GM12878 (cell line): ENCODE data around the gene TTC4. TPM values are rescaled to one million over a fixed set of nuclear protein-coding genes. Genes with fewer than 3 reads are reported as not detected.
A peak's percentile ranks its signal among the peaks of the same experiment; 100 is the strongest.

Experiments used
- CBX5 ChIP-seq: sonication (generic); IDR thresholded peaks from 2 replicates; pipeline ENCODE4 v1.6.1; 2016; ENCODE audit warnings: low read depth, moderate library complexity, mild to moderate bottlenecking, inconsistent platforms
- CEBPB ChIP-seq, 2 experiments: fragments of 150-350 bp in 1 of 2; IDR thresholded peaks; 2 replicates each; pipeline ENCODE4 v1.6.1; 2012 to 2014; ENCODE audit warnings: low read depth in 2 of 2, low read length in 2 of 2, borderline replicate concordance in 1 of 2, inconsistent platforms in 1 of 2
- CREB1 ChIP-seq: IDR thresholded peaks from 2 replicates; pipeline ENCODE4 v1.6.1; 2012; ENCODE audit warnings: low read depth, mild to moderate bottlenecking, inconsistent platforms
- E2F8 ChIP-seq: fragments of 450-650 bp; IDR thresholded peaks from 2 replicates; pipeline ENCODE4 v1.6.1; 2018; ENCODE audit warnings: mild to moderate bottlenecking, low read depth, moderate library complexity; ENCODE audit not compliant: partially characterized antibody
- EED ChIP-seq: sonication (generic); IDR thresholded peaks from 2 replicates; pipeline ENCODE4 v1.6.1; 2016; ENCODE audit warnings: antibody characterized with exemption, low read depth
- EGR1 ChIP-seq, 2 experiments: IDR thresholded peaks; 1 replicate in 1 of 2; 2 replicates in 1 of 2; pipeline ENCODE4 v1.6.1; 2011 to 2012; ENCODE audit warnings: low read depth in 2 of 2, low read length in 2 of 2, borderline replicate concordance in 1 of 2, mild to moderate bottlenecking in 1 of 2, moderate library complexity in 1 of 2
- ELK1 ChIP-seq: IDR thresholded peaks from 2 replicates; pipeline ENCODE4 v1.6.1; 2012; ENCODE audit warnings: low read depth, low read length, improper control_type of control experiment
- EP300 ChIP-seq, 2 experiments: fragments of 150-350 bp in 1 of 2; IDR thresholded peaks; 2 replicates each; pipeline ENCODE4 v1.6.1; 2011 to 2012; ENCODE audit warnings: low read depth in 2 of 2, low read length in 2 of 2, borderline replicate concordance in 1 of 2, improper control_type of control experiment in 1 of 2, inconsistent platforms in 1 of 2; ENCODE audit not compliant: control insufficient read depth in 1 of 2
- MAX ChIP-seq: IDR thresholded peaks from 2 replicates; pipeline ENCODE4 v1.6.1; 2012; ENCODE audit warnings: low read depth, low read length, improper control_type of control experiment
- MEF2B ChIP-seq: fragments of 450-650 bp; IDR thresholded peaks from 2 replicates; pipeline ENCODE4 v1.6.1; 2018; ENCODE audit warnings: mild to moderate bottlenecking, moderate library complexity; ENCODE audit not compliant: partially characterized antibody, poor library complexity, severe bottlenecking
- MYB ChIP-seq: fragments of 150-350 bp; IDR thresholded peaks from 2 replicates; pipeline ENCODE4 v1.6.1; 2014; ENCODE audit warnings: mild to moderate bottlenecking, low read depth, low read length, borderline replicate concordance
- NFYA ChIP-seq: IDR thresholded peaks from 2 replicates; pipeline ENCODE4 v1.6.1; 2011; ENCODE audit warnings: low read depth, mild to moderate bottlenecking, low read length, improper control_type of control experiment, borderline replicate concordance
- NFYB ChIP-seq: IDR thresholded peaks from 2 replicates; pipeline ENCODE4 v1.6.1; 2011; ENCODE audit warnings: low read depth, mild to moderate bottlenecking, low read length, improper control_type of control experiment, moderate library complexity; ENCODE audit not compliant: insufficient read depth
- NR2F1 ChIP-seq: fragments of 450-650 bp; conservative IDR thresholded peaks from 2 replicates; pipeline ENCODE4 v1.6.1; 2017; ENCODE audit warnings: mild to moderate bottlenecking
- NRF1 ChIP-seq: conservative IDR thresholded peaks from 2 replicates; pipeline ENCODE4 v1.6.1; 2011; ENCODE audit warnings: mild to moderate bottlenecking, low read depth, low read length, improper control_type of control experiment
- RB1 ChIP-seq: fragments of 450-650 bp; formaldehyde crosslinking; IDR thresholded peaks from 2 replicates; pipeline ENCODE4 v1.6.1; 2017; ENCODE audit warnings: mild to moderate bottlenecking, borderline replicate concordance
- SREBF1 ChIP-seq: IDR thresholded peaks from 2 replicates; pipeline ENCODE4 v1.6.1; 2012; ENCODE audit warnings: mild to moderate bottlenecking, low read length
- SRF ChIP-seq, 2 experiments: IDR thresholded peaks; 2 replicates each; pipeline ENCODE4 v1.6.1; 2011; ENCODE audit warnings: low read depth in 2 of 2, low read length in 2 of 2, mild to moderate bottlenecking in 1 of 2, moderate library complexity in 1 of 2
- SUZ12 ChIP-seq: fragments of 200-600 bp; sonication (generic); IDR thresholded peaks from one replicate; pipeline ENCODE4 v1.6.1; 2018; ENCODE audit warnings: antibody characterized with exemption, mild to moderate bottlenecking; ENCODE audit not compliant: unreplicated experiment
- TCF12 ChIP-seq: IDR thresholded peaks from 2 replicates; pipeline ENCODE4 v1.6.1; 2011; ENCODE audit warnings: low read depth, mild to moderate bottlenecking, low read length
- USF2 ChIP-seq: IDR thresholded peaks from 2 replicates; pipeline ENCODE4 v1.6.1; 2011; ENCODE audit warnings: low read depth, low read length, improper control_type of control experiment, borderline replicate concordance
- polyA plus RNA-seq, 11 experiments: library from polyadenylated mRNA; depleted of rRNA in 4 of 11; unstranded in 6 of 11; stranded (reverse) in 5 of 11; fragments of >200 nt; fragmentation: Nextera tagmentation in 4 of 11; fragmentation: Illumina TruSeq in 1 of 11; extraction: Ambion mirVana in 4 of 11; extraction: Trizol in 1 of 11; gene quantifications; 1 replicate in 1 of 11; 2 replicates in 10 of 11; pipeline versions ENCODE4 v1.2.1 to v1.2.3, GENCODE V29; 2011 to 2016; ENCODE audit warnings: inconsistent platforms in 2 of 11, missing spikeins in 2 of 11, low read depth in 1 of 11
- total RNA-seq, 4 experiments: library from RNA; depleted of rRNA in 3 of 4; stranded (reverse); fragments of >200 nt in 3 of 4; fragmentation: Illumina TruSeq in 1 of 4; extraction: Trizol in 1 of 4; gene quantifications; 2 replicates each; pipeline versions ENCODE4 v1.2.1 to v1.2.3, GENCODE V29; 2013 to 2021

Gene TTC4
- total and polyA plus RNA-seq, 10 of the 15 experiments (the other 5 are each of a cell fraction or from before 2014, with no cell fraction given) = 23.4 to 50.5 (median 36.0) TPM

- TF ChIP-seq E2F8 (peak; percentile 80), SRF (IDR thresholded peaks at IDR 0.05; ENCODE audit: low read depth in 2 of 2, low read length in 2 of 2) (peak; percentile 65 to 79; a peak in 2 of 4 replicates), NFYB (peak; percentile 96), EGR1 (IDR thresholded peaks at IDR 0.05; ENCODE audit: borderline replicate concordance in 1 of 2, low read depth in 2 of 2, low read length in 2 of 2) (peak; percentile 19 to 77), SUZ12 (no peak), MYB (no peak), CEBPB (IDR thresholded peaks at IDR 0.05; ENCODE audit: borderline replicate concordance in 1 of 2, low read depth in 2 of 2, low read length in 2 of 2) (no peak), ELK1 (peak; percentile 94), EED (0 out of 2 replicates have a peak, but pooled peaks have one; percentile 53), NFYA (peak; percentile 5; the same call in 1 of the 2 replicates), TCF12 (peak; percentile 5; the same call in 1 of the 2 replicates), MEF2B (peak; percentile 42), EP300 (IDR thresholded peaks at IDR 0.05; ENCODE audit: borderline replicate concordance in 1 of 2, control insufficient read depth in 1 of 2, low read depth in 2 of 2, low read length in 2 of 2) (no peak), CREB1 (peak; percentile 73), NR2F1 (no peak), CBX5 (no peak), NRF1 (peak; percentile 44), USF2 (no peak), MAX (peak; percentile 59; the same call in 1 of the 2 replicates), SREBF1 (no peak), RB1 (peak; percentile 74)
These were observed 48.7 kb downstream of the TTC4 start, which contains the start of gene PARS2 (continued) for GRCh38 chr1:54764133-54764921.
